NCI-H1694 (cell line): ENCODE data around the gene APCDD1.

Experiments
- DNase-seq: peaks from one replicate; lab custom pipeline; 2025; lab: John Stamatoyannopoulos, UW

The APCDD1 gene

GRCh38 chr18:10432781-10433180 lies 21.7 kb upstream of the APCDD1 start:
- DNase-seq, result no peak

- no peak for DNase-seq
Measured at GRCh38 chr18:10436160-10436559, 18.3 kb upstream of the APCDD1 start.

GRCh38 chr18:10437837-10438236 lies 16.6 kb upstream of the APCDD1 start:
- DNase-seq, result no peak

- no peak for DNase-seq
Measured at GRCh38 chr18:10439898-10440297, 14.5 kb upstream of the APCDD1 start.

GRCh38 chr18:10440884-10441283 lies 13.6 kb upstream of the APCDD1 start:
- no peak for DNase-seq

GRCh38 chr18:10441472-10441871 lies 13.0 kb upstream of the APCDD1 start:
- no peak for DNase-seq

GRCh38 chr18:10442551-10442971 lies 11.9 kb upstream of the APCDD1 start:
- DNase-seq, result no peak

GRCh38 chr18:10443001-10443400 lies 11.4 kb upstream of the APCDD1 start:
- no peak for DNase-seq

- DNase-seq, result no peak
Measured at GRCh38 chr18:10444314-10445006, 10.0 kb upstream of the APCDD1 start.

- no peak for DNase-seq
Measured at GRCh38 chr18:10449396-10449795, 5.0 kb upstream of the APCDD1 start.

GRCh38 chr18:10450986-10451385 lies 3.4 kb upstream of the APCDD1 start:
- no peak for DNase-seq

GRCh38 chr18:10453261-10453805 lies 1.1 kb upstream of the APCDD1 start:
- no peak for DNase-seq

- DNase-seq, result no peak
Measured at GRCh38 chr18:10454681-10455557, 484 bp downstream of the APCDD1 start.

- DNase-seq, result no peak
Measured at GRCh38 chr18:10455726-10456453, 1.5 kb downstream of the APCDD1 start.

GRCh38 chr18:10456718-10457117 lies 2.3 kb downstream of the APCDD1 start:
- no peak for DNase-seq

- DNase-seq, result no peak
Measured at GRCh38 chr18:10457128-10457527, 2.7 kb downstream of the APCDD1 start.

GRCh38 chr18:10457767-10458166 lies 3.3 kb downstream of the APCDD1 start:
- DNase-seq, result no peak

- no peak for DNase-seq
Measured at GRCh38 chr18:10458691-10459090, 4.3 kb downstream of the APCDD1 start.

GRCh38 chr18:10459587-10459986 lies 5.2 kb downstream of the APCDD1 start:
- DNase-seq, result no peak

- no peak for DNase-seq
Measured at GRCh38 chr18:10460414-10461018, 6.1 kb downstream of the APCDD1 start.

GRCh38 chr18:10461989-10462388 lies 7.6 kb downstream of the APCDD1 start:
- DNase-seq, result no peak

- DNase-seq, result no peak
Measured at GRCh38 chr18:10462597-10462996, 8.2 kb downstream of the APCDD1 start.
